Measurements from ENCODE around the gene PRR3. TPM values are rescaled to one million over a fixed set of nuclear protein-coding genes. Genes with fewer than 3 reads are reported as not detected.

Gene PRR3
- total and polyA plus RNA-seq, 9 of the 15 experiments (the other 6 are each of a cell fraction or from before 2014, with no cell fraction given): 23.5 to 59.6 (median 28.8) TPM

DNA sequence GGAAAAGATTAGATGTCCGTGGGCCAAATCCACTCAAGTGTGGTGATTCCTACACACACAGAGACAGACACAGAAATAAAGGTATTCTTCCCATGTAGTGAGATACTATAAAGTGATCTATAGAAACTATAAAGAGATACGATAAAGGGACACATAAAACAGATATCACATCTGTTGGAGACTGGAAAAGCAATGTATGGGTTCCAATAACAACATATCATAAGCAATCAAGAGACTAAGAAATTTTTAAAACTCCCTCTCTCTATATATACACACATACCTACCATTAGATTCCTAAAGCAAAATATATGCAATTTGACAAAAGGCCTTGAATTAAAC is 54.7 kb downstream of the PRR3 start:
- no peak overlapping the region for H3K4me3 ChIP-seq
- DNase-seq (ENCODE audit: extremely low read depth in 1 of 4, low spot score in 3 of 4): no peak
- intact Hi-C loops (cut with micrococcal nuclease): no loop called here
- H3K9ac ChIP-seq (ENCODE audit: insufficient read depth in 1 of 2, low read depth in 2 of 2, low read length in 2 of 2): no peak overlapping the region
- H3K9me3 ChIP-seq (replicated peaks; ENCODE audit: control insufficient read depth, insufficient read depth, low read depth, low read length): no peaks in the 10 kb centered on the region
- H2AFZ ChIP-seq (ENCODE audit: low read depth, low read length): no peak overlapping the region
- H3K79me2 ChIP-seq (ENCODE audit: control insufficient read depth, insufficient read depth, low read length): peaks cover 71% of the 10 kb centered on the region
- TF ChIP-seq HDAC1 (IDR thresholded peaks at IDR 0.05) (no peak), PYGO2 (tag; IDR thresholded peaks at IDR 0.05) (no peak), ESRRB (CRISPR knock-in tag; IDR thresholded peaks at IDR 0.05; ENCODE audit: borderline replicate concordance) (no peak), ZC3H11A (IDR thresholded peaks at IDR 0.05; ENCODE audit: low read depth, low read length) (no peak), SLC30A9 (CRISPR knock-in tag; IDR thresholded peaks at IDR 0.05) (no peak), ZC3H8 (IDR thresholded peaks at IDR 0.05) (no peak), CXXC5 (CRISPR knock-in tag; IDR thresholded peaks at IDR 0.05) (no peak), ZNF717 (CRISPR knock-in tag; IDR thresholded peaks at IDR 0.05) (no peak), CBX5 (IDR thresholded peaks at IDR 0.05; ENCODE audit: borderline replicate concordance, low read depth) (no peak), ZC3H4 (CRISPR knock-in tag; IDR thresholded peaks at IDR 0.05; ENCODE audit: borderline replicate concordance) (no peak), TRIM24 (IDR thresholded peaks at IDR 0.05) (no peak), MECOM (CRISPR knock-in tag; IDR thresholded peaks at IDR 0.05) (no peak), EWSR1 (IDR thresholded peaks at IDR 0.05; ENCODE audit: borderline replicate concordance, low read depth, partially characterized antibody) (no peak), HNRNPL (IDR thresholded peaks at IDR 0.05; ENCODE audit: low read depth, low read length) (no peak), AFF1 (IDR thresholded peaks at IDR 0.05; ENCODE audit: low read depth in 1 of 2, partially characterized antibody in 2 of 2) (no peak), CTBP1 (IDR thresholded peaks at IDR 0.05; ENCODE audit: borderline replicate concordance) (no peak)
- TF ChIP-seq, protein P1, sequence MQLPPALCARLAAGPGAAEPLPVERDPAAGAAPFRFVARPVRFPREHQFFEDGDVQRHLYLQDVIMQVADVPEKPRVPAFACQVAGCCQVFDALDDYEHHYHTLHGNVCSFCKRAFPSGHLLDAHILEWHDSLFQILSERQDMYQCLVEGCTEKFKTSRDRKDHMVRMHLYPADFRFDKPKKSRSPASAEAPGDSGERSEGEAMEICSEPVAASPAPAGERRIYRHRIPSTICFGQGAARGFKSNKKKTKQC (CRISPR knock-in tag; IDR thresholded peaks at IDR 0.05): no peak
- BruUV-seq (replicated peaks): no TSS peak
- ATAC-seq: no peak
- no peak for FAIRE-seq
- peaks cover 6% of the 10 kb centered on the region; the same call in 1 of the 2 replicates for H4K20me1 ChIP-seq (replicated peaks; ENCODE audit: control insufficient read depth, insufficient read depth, low read length)
- no peak overlapping the region for H3K27ac ChIP-seq (ENCODE audit: extremely low read depth, low read depth, low read length)
- no peaks in the 10 kb centered on the region for H3K9me1 ChIP-seq (ENCODE audit: control insufficient read depth, insufficient read depth, low read length)
- in situ Hi-C loops (cut with MboI): no loop called here
- 74% methylated on average over 2 of the region's 2 CpGs for WGBS (ENCODE audit: insufficient coverage, low coverage, missing lambda C conversion rate)
- no peaks in the 10 kb centered on the region for H3K27me3 ChIP-seq (ENCODE audit: control insufficient read depth in 2 of 2, insufficient read depth in 2 of 2, low read length in 2 of 2)
- CTCF ChIA-PET (ENCODE audit: low intra/inter-chr PET ratio): no interaction called here
- POLR2A ChIA-PET: interaction anchor here (1.0 to 4.8 kb wide), 8 partner anchors 11 to 80 kb away, joined by 3 to 310 read pairs (median 10); partner anchors contain the start of genes ABCF1 and DHX16
- H3K36me3 ChIP-seq (ENCODE audit: control insufficient read depth, insufficient read depth, low read length): peaks cover 87% of the 10 kb centered on the region
- peaks cover 0 to 21% of the 10 kb centered on the region in 2 experiments; a peak in 3 of 5 replicates for H3K4me1 ChIP-seq (replicated peaks in 1 of 2; ENCODE audit: control insufficient read depth in 2 of 2, insufficient read depth in 2 of 2, low read length in 2 of 2)
- no peak overlapping the region for H3K4me2 ChIP-seq (ENCODE audit: insufficient read depth, low read length)
